Tongue (tissue), 2 donors: ENCODE measurements around the gene GRID2IP. TPM values are rescaled to one million over a fixed set of nuclear protein-coding genes. Genes with fewer than 3 reads are reported as not detected.
"Not testable (repeated sequence)": the region's sequence is repeated elsewhere in the genome, so short reads cannot be mapped to it uniquely, and the experiment has no call there.

ENCODE experiments used
- DNase-seq: peaks from one replicate; pipeline ENCODE4 v3.0.0-alpha.2; 2015
- total RNA-seq: library from RNA; depleted of rRNA; stranded (reverse); fragments of >200 nt; gene quantifications from one replicate; pipeline ENCODE4 v1.2.3, GENCODE V29; 2014

Gene GRID2IP
- 0.31 TPM for total RNA-seq

DNA sequence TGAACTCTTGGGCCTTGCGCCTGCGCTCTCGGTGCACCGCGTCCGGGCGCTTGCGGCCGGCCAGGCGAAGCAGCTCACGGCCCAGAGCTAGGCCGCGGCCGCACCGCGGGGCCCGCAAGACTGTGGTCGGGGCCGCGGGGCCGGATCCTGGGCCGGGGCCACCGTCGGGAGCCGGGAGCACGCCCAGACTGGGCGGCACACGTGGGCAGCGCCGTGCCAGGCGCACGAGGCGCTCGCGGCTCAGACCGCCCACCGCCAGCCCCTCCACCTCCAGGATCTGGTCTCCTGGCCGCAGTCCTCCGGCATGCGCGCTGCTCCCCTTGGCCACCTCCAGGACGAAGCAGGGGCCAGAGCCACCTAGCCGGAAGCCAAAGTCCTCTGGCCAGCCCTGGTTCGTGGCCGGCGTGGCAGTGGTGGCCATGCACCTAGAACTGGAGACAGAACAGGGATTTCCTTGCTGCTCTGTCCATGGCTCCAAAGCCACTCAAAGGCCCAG lies at the start of gene GRID2IP:
TSS of gene GRID2IP (minus strand) at position 446 of the 496 bp plus-strand sequence. CDS start at position 421, 25 bp downstream.
- DNase-seq: no peak

- DNase-seq: no peak
Observed at GRCh38 chr7:6600093-6600492, 48.8 kb upstream of the GRID2IP start.

GRCh38 chr7:6590645-6591110 lies 39.4 kb upstream of the GRID2IP start:
- DNase-seq: no peak

GRCh38 chr7:6589829-6590644 lies 38.8 kb upstream of the GRID2IP start, which contains the start of gene INTS15:
INTS15 (plus strand) TSS chr7:6590021; CDS start chr7:6590284, 263 bp downstream.
- peak; percentile 91 for DNase-seq

DNA sequence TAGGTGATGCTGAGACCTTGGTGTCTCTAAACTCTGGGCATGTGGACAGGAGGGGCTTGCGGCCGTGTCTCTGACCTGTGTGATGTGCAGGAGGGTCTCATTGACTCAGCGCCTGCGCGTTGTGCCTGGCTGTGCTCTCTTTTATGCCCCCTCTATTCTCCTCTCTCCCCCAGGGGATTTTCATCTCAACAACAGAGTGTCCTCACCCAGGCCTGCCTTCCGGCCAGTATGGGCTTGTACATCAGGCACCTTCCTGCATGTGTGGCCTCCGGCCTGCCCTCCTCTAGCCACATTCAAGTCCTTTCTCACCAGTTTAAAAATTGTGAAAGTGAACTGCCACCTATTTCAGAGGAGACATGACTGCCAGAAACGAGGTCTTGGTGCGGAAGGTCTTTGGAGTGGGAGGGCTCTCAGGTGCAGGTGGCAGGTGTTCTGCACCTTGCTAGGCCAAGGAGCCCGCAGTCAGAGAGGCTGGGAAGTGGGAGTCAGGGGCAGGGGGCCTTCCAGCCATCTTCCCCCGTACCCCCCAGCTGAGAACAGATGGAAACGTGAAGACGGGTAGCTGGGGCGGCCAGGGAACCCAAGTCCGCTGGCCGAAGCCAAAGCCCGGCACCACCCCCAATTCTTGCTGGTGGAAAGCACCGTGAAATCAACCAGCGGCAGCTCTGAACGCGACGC lies 38.0 kb upstream of the GRID2IP start:
- no peak for DNase-seq

GRCh38 chr7:6588566-6588965 lies 37.3 kb upstream of the GRID2IP start:
- no peak for DNase-seq

- DNase-seq: not testable (repeated sequence)
Observed at GRCh38 chr7:6585746-6586432, 34.6 kb upstream of the GRID2IP start.

GRCh38 chr7:6579446-6579845 lies 28.2 kb upstream of the GRID2IP start:
- DNase-seq: no peak

GRCh38 chr7:6578114-6579084 lies 27.1 kb upstream of the GRID2IP start:
- DNase-seq: no peak

- DNase-seq: peak; percentile 96
Observed at GRCh38 chr7:6577369-6578113, 26.3 kb upstream of the GRID2IP start, which contains the start of gene ZDHHC4. ZDHHC4 (plus strand) TSS chr7:6577454; CDS start chr7:6580562, 3,108 bp downstream.

DNA sequence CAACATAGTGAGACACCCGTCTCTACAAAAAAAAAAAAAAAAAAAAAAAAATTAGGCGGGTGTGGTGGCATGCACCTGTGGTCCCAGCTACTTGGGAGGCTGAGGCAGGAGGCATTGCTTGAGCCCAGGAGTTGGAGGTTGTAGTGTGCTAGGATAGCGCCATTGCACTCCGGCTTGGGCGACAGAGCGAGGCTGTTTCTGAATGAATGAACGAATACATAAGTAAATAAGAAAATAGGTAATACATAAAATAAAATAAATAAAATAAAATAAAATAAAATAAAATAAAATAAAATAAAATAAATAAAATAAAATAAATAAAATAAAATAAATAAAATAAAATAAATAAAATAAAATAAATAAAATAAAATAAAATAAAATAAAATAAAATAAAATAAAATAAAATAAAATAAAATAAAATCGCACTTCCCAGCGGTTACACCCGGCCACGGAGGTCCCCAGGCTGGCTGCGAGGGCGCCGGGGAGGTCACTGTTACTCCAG lies 25.7 kb upstream of the GRID2IP start:
- peak; percentile 48 for DNase-seq

DNA sequence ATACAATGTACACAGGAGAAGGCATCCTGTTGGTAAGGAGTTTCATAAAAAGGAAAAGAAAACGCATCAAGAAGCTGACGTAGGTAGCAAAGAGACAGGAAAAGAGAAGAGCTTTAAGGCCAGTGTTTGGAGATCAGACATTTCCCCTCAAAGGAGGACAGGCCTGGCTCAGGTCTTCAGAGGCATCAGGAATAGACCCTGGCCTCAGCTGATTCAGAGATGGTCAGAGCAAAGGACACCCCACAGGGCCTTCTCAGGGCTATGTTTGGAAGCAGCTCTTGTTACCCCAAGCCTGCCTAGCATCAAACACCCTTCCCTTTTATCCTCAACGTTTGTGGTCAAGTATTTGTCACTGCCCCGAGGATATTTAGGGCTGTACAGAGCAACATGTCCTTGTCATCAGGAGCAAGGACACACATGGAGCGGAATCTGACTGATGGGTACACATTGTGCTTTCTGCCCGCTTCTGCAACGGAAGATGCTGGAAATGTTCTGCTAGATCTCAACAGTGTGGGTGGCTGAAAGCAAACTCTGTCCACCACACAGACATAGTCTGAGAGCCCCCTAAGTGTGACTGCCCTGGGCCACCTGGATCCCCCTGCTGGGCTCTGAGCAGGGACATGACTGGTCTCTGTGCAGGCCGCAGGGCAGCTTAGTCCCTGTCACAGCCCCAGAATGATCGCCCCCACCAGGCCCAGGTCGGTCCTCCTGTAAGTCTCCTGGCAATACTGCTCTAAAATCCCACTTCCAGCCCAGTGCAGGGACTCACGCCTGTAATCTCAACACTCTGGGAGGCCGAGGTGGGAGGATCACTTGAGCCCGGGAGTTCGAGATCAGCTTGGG lies 25.0 kb upstream of the GRID2IP start:
- no peak for DNase-seq

DNA sequence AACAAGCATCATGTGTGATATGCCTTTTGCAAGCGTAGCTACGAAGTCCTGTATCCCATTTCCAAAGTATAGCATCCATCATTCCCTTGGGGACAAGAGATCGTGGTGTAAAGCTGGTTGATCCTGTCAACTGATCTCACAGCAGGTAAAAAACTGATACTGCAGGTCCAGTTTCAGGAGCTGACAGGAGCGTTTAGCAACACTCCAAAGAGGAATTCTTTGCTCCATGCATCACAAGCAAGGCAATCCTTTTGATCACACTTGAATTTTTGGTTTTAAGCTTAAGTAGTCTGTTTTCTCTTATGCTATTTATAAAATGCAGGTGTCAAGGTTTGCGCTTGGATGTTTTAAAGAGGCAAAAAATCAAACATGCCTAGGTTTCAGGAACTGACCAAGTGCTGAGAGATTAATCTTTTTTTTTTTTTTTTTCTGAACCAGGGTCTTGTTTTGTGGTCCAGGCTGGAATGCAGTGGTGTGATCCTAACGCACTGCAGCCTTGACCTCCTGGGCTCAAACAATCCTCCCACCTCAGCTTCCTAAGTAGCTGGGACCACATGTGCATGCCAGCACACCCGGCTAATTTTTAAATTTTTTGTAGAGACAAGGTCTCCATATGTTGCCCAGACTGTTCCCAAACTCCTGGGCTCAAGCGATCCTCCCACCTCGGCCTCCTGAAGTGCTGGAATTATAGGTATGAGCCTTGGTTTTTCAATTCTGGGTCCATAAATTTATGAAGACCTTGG lies 24.2 kb upstream of the GRID2IP start:
- no peak for DNase-seq

DNA sequence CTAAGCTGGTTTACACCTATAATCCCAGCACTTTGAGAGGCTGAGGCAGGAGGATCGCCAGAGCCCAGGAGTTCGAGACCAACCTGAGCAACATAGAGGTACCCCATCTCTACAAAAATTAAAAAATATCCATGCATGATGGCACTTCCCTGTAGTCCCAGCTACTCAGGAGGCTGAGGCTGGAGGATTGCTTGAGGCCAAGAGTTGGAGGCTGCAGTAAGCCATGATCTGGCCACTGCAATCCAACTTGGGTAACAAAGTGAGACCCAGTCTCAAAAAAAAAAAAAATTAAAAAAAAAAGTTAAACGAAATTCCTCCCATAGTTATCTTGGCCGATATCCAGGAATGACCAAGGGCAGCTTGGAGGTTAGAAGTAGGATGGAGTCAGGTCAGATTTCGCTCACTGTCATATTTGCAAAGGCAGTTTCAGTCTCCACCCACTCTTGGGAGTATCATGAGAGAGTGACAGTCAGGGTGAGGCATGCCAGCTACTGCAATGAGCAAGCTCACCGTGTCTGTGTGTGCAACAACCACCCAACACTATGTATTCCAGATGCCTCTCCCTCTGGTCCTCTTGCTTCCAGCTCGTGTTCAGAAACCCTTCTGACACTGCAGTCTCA lies 20.0 kb upstream of the GRID2IP start:
- DNase-seq: no peak

GRCh38 chr7:6567886-6568285 lies 16.6 kb upstream of the GRID2IP start:
- no peak for DNase-seq

GRCh38 chr7:6565655-6566054 lies 14.4 kb upstream of the GRID2IP start:
- DNase-seq: no peak

GRCh38 chr7:6563936-6564770 lies 12.9 kb upstream of the GRID2IP start:
- no peak for DNase-seq
